HG02623 (cell line): ENCODE data around the gene LSM14A.
"Not testable (repeated sequence)": the region's sequence is repeated elsewhere in the genome, so short reads cannot be mapped to it uniquely, and the experiment has no call there.

Source experiments
- ATAC-seq: cut with Tn5 transposase; IDR thresholded peaks from one replicate; pipeline ENCODE4 v1.9.1; 2021; ENCODE audit warnings: moderate library complexity; ENCODE audit not compliant: unreplicated experiment

LSM14A gene

DNA sequence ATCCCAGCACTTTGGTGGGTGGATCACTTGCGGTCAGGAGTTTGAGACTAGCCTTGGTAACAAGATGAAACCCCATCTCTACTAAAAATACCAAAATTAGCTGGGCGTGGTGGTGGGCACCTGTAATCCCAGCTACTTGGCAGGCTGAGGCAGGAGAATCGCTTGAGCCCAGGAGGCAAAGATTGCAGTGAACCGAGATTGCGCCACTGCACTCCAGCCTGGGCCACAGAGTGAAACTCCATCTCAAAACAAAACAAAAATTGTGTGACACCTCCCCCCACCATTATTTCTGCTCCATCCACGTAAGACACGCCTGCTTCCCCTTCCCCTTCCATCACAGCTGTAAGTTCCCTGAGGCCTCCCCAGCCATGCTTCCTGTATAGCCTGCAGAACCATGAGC lies 13.3 kb upstream of the LSM14A start:
- not testable (repeated sequence) for ATAC-seq

DNA sequence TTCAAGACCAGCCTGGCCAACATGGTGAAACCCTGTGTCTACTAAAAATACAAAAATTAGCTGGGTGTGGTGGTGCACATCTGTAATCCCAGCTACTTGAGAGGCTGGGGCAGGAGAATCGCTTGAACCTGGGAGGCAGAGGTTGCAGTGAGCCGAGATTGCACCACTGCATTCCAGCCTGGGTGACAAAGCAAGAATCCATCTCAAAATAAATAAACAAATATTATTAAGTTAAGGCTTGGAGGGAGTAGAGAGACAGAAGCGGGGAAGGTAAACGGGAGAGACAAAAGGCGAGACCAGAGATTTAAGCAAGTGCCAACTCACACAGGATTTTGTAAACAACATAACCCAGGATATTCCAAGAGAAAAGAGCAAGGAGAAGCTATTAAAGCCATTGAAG lies 12.8 kb upstream of the LSM14A start:
- not testable (repeated sequence) for ATAC-seq

DNA sequence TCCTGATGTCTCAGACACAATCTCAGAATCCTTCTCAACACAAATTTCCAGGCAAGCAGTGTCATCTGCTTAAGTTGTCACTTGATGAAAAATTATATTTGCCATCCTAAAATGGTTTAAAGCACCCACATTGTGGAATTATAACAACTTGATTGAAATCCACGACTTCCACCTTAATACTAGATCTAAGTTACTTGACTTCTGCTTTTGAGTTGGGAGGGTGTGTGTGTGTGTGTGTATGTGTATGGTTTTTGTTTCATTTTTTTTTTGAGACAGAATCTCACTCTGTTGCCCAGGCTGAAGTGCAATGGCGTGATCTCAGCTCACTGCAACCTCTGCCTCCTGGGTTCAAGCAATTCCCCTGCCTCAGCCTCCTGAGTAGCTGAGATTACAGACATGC lies 10.4 kb upstream of the LSM14A start:
- ATAC-seq, result not testable (repeated sequence)

DNA sequence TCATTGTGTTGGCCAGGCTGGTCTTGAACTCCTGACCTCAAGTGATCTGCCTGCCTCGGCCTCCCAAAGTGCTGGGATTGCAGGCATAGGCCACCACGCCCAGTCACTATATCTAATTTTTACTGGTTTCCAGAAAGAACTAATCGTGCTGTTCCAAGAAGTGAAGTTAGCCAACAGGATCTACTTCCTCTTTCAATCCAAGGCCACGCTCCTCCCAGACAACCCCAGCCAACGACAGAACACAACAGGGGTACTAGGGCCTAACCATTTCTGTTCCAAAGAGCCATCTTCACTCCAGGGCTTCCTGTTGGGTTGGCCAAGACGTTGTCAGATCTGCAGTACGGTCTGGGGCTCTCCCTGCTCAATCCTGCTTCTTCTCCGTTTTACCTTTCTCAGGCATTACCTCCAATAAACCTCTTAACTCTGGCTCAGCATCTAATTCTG lies 7.0 kb upstream of the LSM14A start:
- no peak for ATAC-seq

GRCh38 chr19:34169475-34170199 lies 2.7 kb upstream of the LSM14A start:
- ATAC-seq, result not testable (repeated sequence)

GRCh38 chr19:34171539-34171876 lies 796 bp upstream of the LSM14A start:
- ATAC-seq, result peak; percentile 14

DNA sequence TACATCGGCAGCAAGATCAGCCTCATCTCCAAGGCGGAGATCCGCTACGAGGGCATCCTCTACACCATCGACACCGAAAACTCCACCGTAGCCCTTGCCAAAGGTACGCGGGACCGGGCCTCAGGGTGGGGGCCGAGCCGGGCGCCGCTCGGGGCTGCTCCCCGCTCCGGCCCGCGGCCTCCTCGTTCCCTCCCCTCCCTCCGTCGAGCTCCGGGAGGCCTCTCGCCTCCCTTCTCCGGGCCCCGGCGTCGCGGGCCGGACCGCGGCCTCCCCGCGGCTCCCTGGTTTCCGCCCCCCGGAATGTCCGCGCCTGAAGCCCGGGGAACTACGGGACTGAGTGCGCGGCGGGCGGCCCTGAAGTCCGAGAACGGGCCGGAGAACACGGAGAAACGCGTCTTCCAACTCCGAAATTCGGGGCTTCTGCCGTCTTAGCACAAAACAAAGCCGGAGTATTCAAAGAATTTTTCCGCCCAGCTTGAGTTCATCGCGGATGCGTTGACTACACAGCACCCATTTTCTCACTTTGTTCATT lies 423 bp downstream of the LSM14A start:
- ATAC-seq, result peak; percentile 26

GRCh38 chr19:34173193-34173956 lies 1.1 kb downstream of the LSM14A start:
- ATAC-seq, result no peak

- ATAC-seq, result not testable (repeated sequence)
These were observed 2.9 kb downstream of the LSM14A start for GRCh38 chr19:34175173-34175572.

GRCh38 chr19:34176581-34176980 lies 4.3 kb downstream of the LSM14A start:
- ATAC-seq, result no peak

DNA sequence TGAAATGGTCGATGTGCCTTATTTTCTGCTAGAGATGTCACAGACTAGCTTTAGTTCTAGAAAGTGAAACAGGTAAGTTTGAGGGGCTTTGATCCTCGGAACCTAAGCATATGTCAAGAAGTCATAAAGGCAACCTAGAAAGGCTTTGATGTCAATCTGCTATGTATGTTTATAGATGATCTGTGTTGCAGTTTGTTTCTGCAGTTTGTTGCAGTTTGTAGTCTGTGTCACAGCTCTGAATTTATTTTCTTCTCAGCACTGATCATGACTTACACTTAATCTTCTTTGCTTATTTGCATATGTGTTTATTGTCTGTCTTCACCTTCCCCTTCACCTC lies 5.9 kb downstream of the LSM14A start:
- ATAC-seq, result no peak

GRCh38 chr19:34179066-34179465 lies 6.8 kb downstream of the LSM14A start:
- no peak for ATAC-seq

DNA sequence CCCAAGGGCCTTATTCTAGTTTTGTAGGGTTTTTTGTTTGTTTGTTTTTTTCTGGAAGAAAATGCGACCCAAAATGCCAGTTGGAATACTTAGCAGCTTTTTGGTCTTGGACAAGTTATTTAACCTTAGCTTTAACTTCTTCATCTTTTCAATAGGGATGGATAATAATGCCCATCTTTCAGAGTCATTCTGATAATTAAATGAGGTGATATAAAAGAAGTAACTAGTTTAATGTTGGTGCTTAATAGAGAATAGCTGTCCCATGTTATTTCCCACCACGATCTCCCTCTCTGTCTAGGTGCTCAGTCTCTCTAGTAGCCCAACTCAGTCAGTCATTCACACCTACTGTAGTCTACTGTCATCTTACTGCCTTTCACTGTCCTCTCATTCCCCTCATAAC lies 8.0 kb downstream of the LSM14A start:
- no peak for ATAC-seq

- ATAC-seq, result no peak
These were observed 8.4 kb downstream of the LSM14A start for GRCh38 chr19:34180709-34181108.

DNA sequence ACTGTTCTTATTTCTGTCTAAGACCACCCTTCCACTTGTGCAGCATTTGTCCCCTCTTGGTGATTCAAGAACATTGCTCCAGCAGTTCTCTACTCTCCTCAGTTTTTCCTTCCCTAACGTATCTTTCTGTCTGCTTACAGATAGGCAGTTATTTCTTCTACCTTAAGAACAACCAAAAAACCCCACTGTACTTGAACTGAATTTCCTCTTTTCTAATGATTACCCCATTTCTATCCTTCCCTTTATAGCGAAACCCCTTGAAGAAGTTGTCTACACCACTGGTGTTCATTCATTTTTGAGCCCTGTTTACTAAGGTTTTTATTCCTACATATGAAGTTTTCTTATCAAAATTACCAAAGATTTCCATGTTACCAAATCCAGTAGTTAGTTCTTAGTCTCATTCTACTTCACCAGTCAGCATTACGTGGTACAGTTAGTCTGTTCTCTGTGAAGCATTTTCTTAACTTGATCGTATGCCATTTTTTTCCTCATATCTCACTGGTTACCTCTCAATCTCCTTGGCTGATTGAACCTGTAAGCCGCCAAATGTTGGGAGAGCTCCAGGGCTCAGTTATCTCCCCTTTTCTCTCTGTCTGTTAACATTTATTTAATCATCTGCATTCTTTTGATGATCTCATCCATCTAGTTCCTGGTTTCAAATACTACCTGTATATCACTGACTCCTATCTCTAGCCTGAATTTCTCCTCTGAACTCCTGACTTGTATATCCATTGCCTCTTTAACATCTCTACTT lies 9.0 kb downstream of the LSM14A start:
- ATAC-seq, result no peak

GRCh38 chr19:34182125-34182524 lies 9.8 kb downstream of the LSM14A start:
- no peak for ATAC-seq

- ATAC-seq, result no peak
These were observed 12.7 kb downstream of the LSM14A start for GRCh38 chr19:34184880-34185491.

DNA sequence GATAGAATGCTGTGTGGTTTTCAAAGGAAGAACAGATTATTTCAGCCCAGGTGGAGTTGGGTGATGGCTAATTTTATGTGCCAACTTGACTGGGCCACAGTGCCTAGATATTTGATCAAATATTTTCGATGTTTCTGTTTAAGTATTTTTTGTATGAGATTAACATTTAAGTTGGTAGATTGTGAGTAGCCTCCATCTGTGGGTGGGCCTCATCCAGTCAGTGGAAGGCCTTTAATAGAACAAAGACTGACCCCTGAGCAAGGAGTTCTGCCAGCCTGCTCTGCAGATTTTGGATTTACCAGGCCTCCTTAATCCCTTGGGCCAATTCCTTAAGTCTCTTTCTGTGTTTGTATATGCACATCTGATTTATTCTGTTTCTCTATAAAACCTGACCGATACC lies 13.9 kb downstream of the LSM14A start:
- ATAC-seq, result no peak

GRCh38 chr19:34187011-34187410 lies 14.7 kb downstream of the LSM14A start:
- no peak for ATAC-seq

DNA sequence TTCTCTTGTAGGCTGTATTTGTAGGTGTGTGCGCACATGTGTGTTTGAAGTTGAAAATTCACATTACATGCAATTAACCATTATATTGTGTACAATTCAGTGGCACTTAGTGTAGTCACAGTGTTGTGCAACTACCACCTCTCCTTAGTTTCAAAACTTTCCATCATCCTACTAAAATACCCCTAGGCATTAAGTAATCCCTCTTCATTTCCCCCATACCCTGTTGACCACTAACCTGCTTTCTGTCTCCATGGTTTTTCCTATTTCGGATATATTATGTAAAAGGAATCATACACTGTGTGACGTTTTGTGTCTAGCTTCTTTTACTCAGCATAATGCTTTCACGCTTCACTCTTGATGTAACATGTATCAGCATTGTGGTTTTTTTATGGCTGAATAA lies 16.1 kb downstream of the LSM14A start:
- no peak for ATAC-seq
